WTC11 (cell line): ENCODE results near the gene RAMP1.

ENCODE experiments used
- ATF1 ChIP-seq: sonication (generic); formaldehyde crosslinking; IDR thresholded peaks from 2 replicates; pipeline ENCODE4 v1.8.1; 2023; ENCODE audit warnings: mild to moderate bottlenecking, moderate library complexity, missing genetic modification reagents
- ATF2 ChIP-seq: sonication (generic); formaldehyde crosslinking; IDR thresholded peaks from 2 replicates; pipeline ENCODE4 v1.8.1; 2022; ENCODE audit warnings: low read depth, missing genetic modification reagents, borderline replicate concordance
- ATF6 ChIP-seq: sonication (generic); formaldehyde crosslinking; IDR thresholded peaks from 2 replicates; pipeline ENCODE4 v1.8.1; 2023; ENCODE audit warnings: mild to moderate bottlenecking, missing genetic modification reagents
- CREB1 ChIP-seq: sonication (generic); formaldehyde crosslinking; IDR thresholded peaks from 2 replicates; pipeline ENCODE4 v1.8.0; 2023; ENCODE audit warnings: mild to moderate bottlenecking, missing genetic modification reagents
- CTCF ChIP-seq: fragments of 200-600 bp; IDR thresholded peaks from 2 replicates; pipeline ENCODE4 v1.8.0; 2022; ENCODE audit warnings: antibody characterized with exemption
- ELF4 ChIP-seq: sonication (generic); formaldehyde crosslinking; IDR thresholded peaks from 2 replicates; pipeline ENCODE4 v1.8.1; 2022; ENCODE audit warnings: low read depth, mild to moderate bottlenecking, moderate library complexity, missing genetic modification reagents
- FOXP1 ChIP-seq: sonication (generic); formaldehyde crosslinking; IDR thresholded peaks from 2 replicates; pipeline ENCODE4 v1.8.0; 2022; ENCODE audit warnings: missing genetic modification reagents, mild to moderate bottlenecking, moderate library complexity, borderline replicate concordance
- GRHL2 ChIP-seq: fragments of 250-450 bp; sonication (Bioruptor Pico); IDR thresholded peaks from 2 replicates; pipeline ENCODE4 v1.8.0; 2022; ENCODE audit warnings: mild to moderate bottlenecking, moderate library complexity; ENCODE audit not compliant: insufficient replicate concordance, severe bottlenecking
- IRF1 ChIP-seq: sonication (generic); formaldehyde crosslinking; IDR thresholded peaks from 2 replicates; pipeline ENCODE4 v1.8.0; 2023; ENCODE audit warnings: missing genetic modification reagents
- IRF2 ChIP-seq: sonication (generic); formaldehyde crosslinking; IDR thresholded peaks from 2 replicates; pipeline ENCODE4 v1.8.0; 2022; ENCODE audit warnings: low read depth, missing genetic modification reagents, borderline replicate concordance
- JUN ChIP-seq: sonication (generic); formaldehyde crosslinking; IDR thresholded peaks from 2 replicates; pipeline ENCODE4 v1.8.0; 2023; ENCODE audit warnings: mild to moderate bottlenecking, missing genetic modification reagents
- NR2C2 ChIP-seq: sonication (generic); formaldehyde crosslinking; IDR thresholded peaks from 2 replicates; pipeline ENCODE4 v1.8.0; 2022; ENCODE audit warnings: mild to moderate bottlenecking, missing genetic modification reagents
- TP53 ChIP-seq: sonication (generic); formaldehyde crosslinking; IDR thresholded peaks from 2 replicates; pipeline ENCODE4 v1.8.1; 2023; ENCODE audit warnings: mild to moderate bottlenecking, missing genetic modification reagents
- ZBTB43 ChIP-seq: sonication (generic); formaldehyde crosslinking; IDR thresholded peaks from 2 replicates; pipeline ENCODE4 v1.8.1; 2023; ENCODE audit warnings: mild to moderate bottlenecking, missing genetic modification reagents

GRCh38 chr2:237916296-237916695 lies 56.9 kb downstream of the RAMP1 start:
- TF ChIP-seq IRF1 (CRISPR knock-in tag) (no peak), ZBTB43 (CRISPR knock-in tag) (no peak), CTCF (no peak), GRHL2 (no peak), ATF1 (no peak), ATF6 (CRISPR knock-in tag) (no peak), IRF2 (CRISPR knock-in tag) (no peak), TP53 (CRISPR knock-in tag) (no peak), JUN (no peak), NR2C2 (no peak), FOXP1 (CRISPR knock-in tag) (no peak), ATF2 (CRISPR knock-in tag) (no peak), ELF4 (CRISPR knock-in tag) (no peak), CREB1 (no peak)
